SU-DHL-6 (cell line): Measurements from ENCODE around the gene LDAF1.

Experiments
- CTCF ChIP-seq: fragments of 200-600 bp; sonication (generic); IDR thresholded peaks from one replicate; pipeline ENCODE4 v1.5.1; 2017; ENCODE audit warnings: antibody characterized with exemption, mild to moderate bottlenecking, low read length, moderate library complexity; ENCODE audit not compliant: insufficient read depth, poor library complexity, severe bottlenecking
- EZH2phosphoT487 ChIP-seq: fragments of 200-600 bp; sonication (generic), shearing (Covaris generic); conservative IDR thresholded peaks from 2 replicates; pipeline ENCODE4 v1.6.1; 2018; ENCODE audit warnings: mild to moderate bottlenecking, antibody characterized with exemption, low read length, moderate library complexity, mixed read lengths

DNA sequence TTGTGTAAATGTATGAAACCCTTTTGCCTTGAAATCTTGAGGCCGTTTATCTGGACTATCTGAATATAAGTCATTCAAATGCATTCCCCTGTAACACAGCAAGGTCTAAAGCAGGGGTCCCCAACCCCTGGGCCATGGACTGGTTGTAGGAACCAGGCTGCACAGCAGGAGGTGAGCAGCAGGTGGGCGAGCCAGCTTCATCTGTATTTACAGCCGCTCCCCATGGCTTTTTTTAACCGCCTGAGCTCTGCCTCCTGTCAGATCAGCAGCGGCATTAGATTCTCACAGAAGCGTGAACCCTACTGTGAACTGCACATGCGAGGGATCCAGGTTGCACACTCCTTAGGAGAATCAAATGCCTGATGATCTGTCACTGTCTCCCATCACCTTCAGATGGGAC, 32.0 kb upstream of the LDAF1 start:
- TF ChIP-seq CTCF: no peak
- TF ChIP-seq EZH2phosphoT487: no peak
